DOHH2 (cell line): ENCODE results near the gene DGKZ.

Experiments
- H3F3A ChIP-seq: fragments of 200-600 bp; sonication (generic), shearing (Covaris generic); 2 replicates; pipeline ENCODE4 v1.6.0; 2016; ENCODE audit warnings: antibody characterized with exemption, mild to moderate bottlenecking; ENCODE audit not compliant: control insufficient read depth, insufficient read depth
- H3K27ac ChIP-seq: fragments of 200-600 bp; sonication (generic); 2 replicates; pipeline ENCODE4 v1.5.1; 2014; ENCODE audit warnings: low read depth, mild to moderate bottlenecking, low read length, moderate library complexity
- H3K27me3 ChIP-seq: fragments of 200-600 bp; sonication (generic); 2 replicates; pipeline ENCODE4 v1.6.1; 2014; ENCODE audit warnings: mild to moderate bottlenecking, low read length, mixed read lengths; ENCODE audit not compliant: control insufficient read depth
- H3K36me3 ChIP-seq: fragments of 200-600 bp; sonication (generic); 2 replicates; pipeline ENCODE4 v1.6.1; 2014; ENCODE audit warnings: mild to moderate bottlenecking, low read length, moderate library complexity, mixed read lengths; ENCODE audit not compliant: control insufficient read depth
- H3K4me1 ChIP-seq: fragments of 200-600 bp; sonication (generic); 2 replicates; pipeline ENCODE4 v1.6.1; 2014; ENCODE audit warnings: mild to moderate bottlenecking, low read length, mixed read lengths; ENCODE audit not compliant: control insufficient read depth
- H3K4me2 ChIP-seq: fragments of 200-600 bp; sonication (generic); 2 replicates; pipeline ENCODE4 v1.6.0; 2014; ENCODE audit warnings: mild to moderate bottlenecking, low read length, moderate library complexity
- H3K4me3 ChIP-seq: fragments of 200-600 bp; sonication (generic); 2 replicates; pipeline ENCODE4 v1.5.1; 2014; ENCODE audit warnings: mild to moderate bottlenecking, low read length, mixed read lengths
- H3K79me2 ChIP-seq: fragments of 200-600 bp; sonication (generic); 2 replicates; pipeline ENCODE4 v1.6.1; 2014; ENCODE audit warnings: mild to moderate bottlenecking, low read length, mixed read lengths; ENCODE audit not compliant: control insufficient read depth
- H3K9me2 ChIP-seq: fragments of 200-600 bp; sonication (generic); replicated peaks from 2 replicates; pipeline ENCODE4 v1.6.1; 2014; ENCODE audit warnings: mild to moderate bottlenecking, low read length, mixed read lengths; ENCODE audit not compliant: control insufficient read depth
- H3K9me3 ChIP-seq: fragments of 200-600 bp; sonication (generic); 2 replicates; pipeline ENCODE4 v1.6.1; 2014; ENCODE audit warnings: antibody characterized with exemption, low read length, mixed read lengths; ENCODE audit not compliant: control insufficient read depth, insufficient read depth
- H4K20me1 ChIP-seq: fragments of 200-600 bp; sonication (generic); 2 replicates; pipeline ENCODE4 v1.6.0; 2014; ENCODE audit warnings: low read depth, mild to moderate bottlenecking, antibody characterized with exemption, low read length, moderate library complexity; ENCODE audit not compliant: control insufficient read depth, insufficient read depth
- EZH2phosphoT487 ChIP-seq: fragments of 200-600 bp; sonication (generic); IDR thresholded peaks from 2 replicates; pipeline ENCODE4 v1.6.1; 2017; ENCODE audit warnings: borderline replicate concordance, mild to moderate bottlenecking, antibody characterized with exemption, low read length, moderate library complexity, mixed read lengths
- TF ChIP-seq, protein P1 (sequence below): fragments of 200-600 bp; sonication (generic); IDR thresholded peaks from one replicate; pipeline ENCODE4 v1.5.1; 2014; ENCODE audit warnings: antibody characterized with exemption, mild to moderate bottlenecking, low read depth, low read length; ENCODE audit not compliant: poor library complexity, severe bottlenecking

The DGKZ gene

DNA sequence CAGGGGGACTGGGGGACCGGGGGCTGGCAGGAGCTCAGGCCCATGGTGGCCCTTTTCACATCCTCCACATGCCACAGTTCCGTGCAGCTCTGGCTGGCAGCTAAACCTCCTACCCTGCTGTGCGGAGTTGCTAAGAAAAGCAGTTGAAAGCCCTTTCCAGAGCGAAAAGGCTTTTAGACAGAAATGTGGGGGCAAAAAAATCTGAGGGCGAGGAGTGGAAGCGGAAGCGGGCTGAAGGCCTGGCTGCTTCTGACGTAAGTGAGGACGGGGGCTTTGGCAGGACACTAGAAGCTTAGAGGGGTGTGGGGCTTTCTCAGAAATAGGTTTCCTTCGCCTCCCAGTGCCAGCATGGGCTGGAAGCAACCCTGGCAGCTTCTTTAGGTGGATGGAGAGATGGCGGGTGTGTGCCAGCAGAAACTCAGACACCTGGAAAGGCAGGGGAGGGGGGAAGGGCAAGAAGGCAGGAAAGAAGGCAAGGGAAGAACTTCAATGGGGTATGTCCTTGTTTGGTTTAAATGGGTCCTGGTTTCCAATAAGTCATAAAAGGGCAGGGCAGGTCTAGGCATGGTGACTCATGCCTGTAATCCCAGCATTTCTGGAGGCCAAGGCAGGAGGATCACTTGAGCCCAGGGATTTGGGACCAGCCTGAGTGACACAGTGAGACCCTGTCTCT is 11.2 kb upstream of the DGKZ start:
- no peaks in the 10 kb centered on the region for H3K9me3 ChIP-seq
- no peaks in the 10 kb centered on the region; the same call in 1 of the 2 replicates for H4K20me1 ChIP-seq
- no peak overlapping the region for H3K27ac ChIP-seq
- H3K9me2 ChIP-seq = no peaks in the 10 kb centered on the region
- H3K36me3 ChIP-seq = no peaks in the 10 kb centered on the region
- no peak overlapping the region for H3K4me3 ChIP-seq
- no peak for TF ChIP-seq EZH2phosphoT487
- TF ChIP-seq, protein P1, sequence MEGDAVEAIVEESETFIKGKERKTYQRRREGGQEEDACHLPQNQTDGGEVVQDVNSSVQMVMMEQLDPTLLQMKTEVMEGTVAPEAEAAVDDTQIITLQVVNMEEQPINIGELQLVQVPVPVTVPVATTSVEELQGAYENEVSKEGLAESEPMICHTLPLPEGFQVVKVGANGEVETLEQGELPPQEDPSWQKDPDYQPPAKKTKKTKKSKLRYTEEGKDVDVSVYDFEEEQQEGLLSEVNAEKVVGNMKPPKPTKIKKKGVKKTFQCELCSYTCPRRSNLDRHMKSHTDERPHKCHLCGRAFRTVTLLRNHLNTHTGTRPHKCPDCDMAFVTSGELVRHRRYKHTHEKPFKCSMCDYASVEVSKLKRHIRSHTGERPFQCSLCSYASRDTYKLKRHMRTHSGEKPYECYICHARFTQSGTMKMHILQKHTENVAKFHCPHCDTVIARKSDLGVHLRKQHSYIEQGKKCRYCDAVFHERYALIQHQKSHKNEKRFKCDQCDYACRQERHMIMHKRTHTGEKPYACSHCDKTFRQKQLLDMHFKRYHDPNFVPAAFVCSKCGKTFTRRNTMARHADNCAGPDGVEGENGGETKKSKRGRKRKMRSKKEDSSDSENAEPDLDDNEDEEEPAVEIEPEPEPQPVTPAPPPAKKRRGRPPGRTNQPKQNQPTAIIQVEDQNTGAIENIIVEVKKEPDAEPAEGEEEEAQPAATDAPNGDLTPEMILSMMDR = no peak
- no peak overlapping the region for H3K4me2 ChIP-seq
- H3K79me2 ChIP-seq = no peaks in the 10 kb centered on the region
- H3F3A ChIP-seq = no peaks in the 10 kb centered on the region
- H3K27me3 ChIP-seq = peaks cover 67% of the 10 kb centered on the region
- H3K4me1 ChIP-seq = peaks cover 13% of the 10 kb centered on the region

DNA sequence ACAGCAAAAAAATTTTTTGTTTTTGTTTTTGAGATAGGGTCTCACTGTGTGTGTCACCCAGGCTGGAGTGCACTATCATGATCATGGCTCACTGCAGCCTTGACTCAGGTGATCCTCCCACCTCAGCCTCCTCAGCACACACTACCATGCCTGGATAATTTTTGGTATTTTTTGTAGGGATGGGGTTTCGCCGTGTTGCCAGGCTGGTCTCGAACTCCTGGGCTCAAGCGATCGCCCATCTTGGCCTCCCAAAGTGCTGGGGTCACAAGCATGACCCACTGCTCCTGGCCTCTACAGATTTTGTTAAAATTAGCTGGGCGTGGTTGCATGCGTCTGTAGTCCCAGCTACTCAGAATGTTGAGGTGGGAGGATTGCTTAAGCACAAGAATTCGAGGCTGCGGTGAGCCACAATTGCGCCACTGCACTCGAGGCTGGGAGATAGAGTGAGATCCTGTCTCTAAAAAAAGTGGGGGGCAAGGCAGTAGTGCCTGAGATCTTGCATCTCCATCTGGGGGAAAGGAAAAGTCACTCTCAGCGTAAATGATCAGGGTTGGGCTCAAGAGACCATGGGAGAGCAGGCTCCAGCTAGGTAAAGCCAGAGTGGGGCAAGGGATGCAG is 10.6 kb upstream of the DGKZ start:
- Histone ChIP-seq H3K27me3 (peaks cover 65% of the 10 kb centered on the region), H3K36me3 (no peaks in the 10 kb centered on the region), H3K4me2 (no peak overlapping the region), H3K27ac (no peak overlapping the region), H3K9me2 (no peaks in the 10 kb centered on the region), H4K20me1 (no peaks in the 10 kb centered on the region), H3K4me3 (no peak overlapping the region), H3F3A (no peaks in the 10 kb centered on the region), H3K79me2 (no peaks in the 10 kb centered on the region), H3K4me1 (peaks cover 14% of the 10 kb centered on the region), H3K9me3 (no peaks in the 10 kb centered on the region)
- TF ChIP-seq, protein P1 = no peak
- TF ChIP-seq EZH2phosphoT487 = no peak

DNA sequence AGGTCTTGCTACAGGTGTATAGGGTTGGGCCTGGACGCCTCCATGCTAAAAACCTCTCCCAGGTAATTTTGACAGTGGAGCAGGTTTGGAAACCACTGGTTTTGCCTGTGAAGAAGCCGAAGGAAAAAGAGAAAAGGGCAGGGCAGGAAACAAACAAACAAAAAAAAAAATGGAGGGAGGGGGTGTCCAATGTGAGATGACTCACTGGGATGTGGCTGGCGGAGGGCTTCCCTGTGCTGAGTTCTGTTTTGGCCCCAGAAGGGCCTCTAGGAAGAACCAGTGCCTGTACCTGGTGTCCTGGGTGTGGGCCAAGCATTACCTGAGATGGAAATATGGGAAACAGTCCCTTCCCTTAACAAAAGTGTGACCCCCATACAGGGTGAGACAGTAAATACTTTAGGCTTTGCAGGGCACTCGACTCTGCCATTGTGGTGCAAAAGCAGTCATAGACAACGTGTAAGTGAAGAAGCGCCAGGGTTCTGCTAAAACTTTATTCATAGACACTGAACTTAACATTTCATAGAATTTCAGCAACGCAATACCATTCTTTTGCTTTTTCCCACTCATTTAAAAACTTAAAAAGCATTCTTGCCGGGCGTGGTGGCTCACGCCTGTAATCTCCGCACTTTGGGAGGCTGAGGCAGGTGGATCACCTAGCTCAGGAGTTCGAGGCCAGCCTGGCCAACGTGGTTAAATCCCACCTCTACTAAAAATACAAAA is 9.5 kb upstream of the DGKZ start:
- H4K20me1 ChIP-seq = no peaks in the 10 kb centered on the region
- H3K9me2 ChIP-seq = no peaks in the 10 kb centered on the region
- no peaks in the 10 kb centered on the region for H3K36me3 ChIP-seq
- TF ChIP-seq EZH2phosphoT487 = no peak
- TF ChIP-seq, protein P1 = no peak
- no peaks in the 10 kb centered on the region for H3K79me2 ChIP-seq
- no peak overlapping the region for H3K27ac ChIP-seq
- no peak overlapping the region for H3K4me2 ChIP-seq
- H3K4me1 ChIP-seq = peaks cover 17% of the 10 kb centered on the region
- no peak overlapping the region for H3K4me3 ChIP-seq
- H3K27me3 ChIP-seq = peaks cover 58% of the 10 kb centered on the region
- H3F3A ChIP-seq = no peaks in the 10 kb centered on the region
- H3K9me3 ChIP-seq = no peaks in the 10 kb centered on the region
